ENCODE measurements around the gene MRPL12. TPM values are rescaled to one million over a fixed set of nuclear protein-coding genes. Genes with fewer than 3 reads are reported as not detected.

The MRPL12 gene
- total RNA-seq, 3 donors from 2014 or later: 18.4 to 32.3 (median 32.1) TPM

DNA sequence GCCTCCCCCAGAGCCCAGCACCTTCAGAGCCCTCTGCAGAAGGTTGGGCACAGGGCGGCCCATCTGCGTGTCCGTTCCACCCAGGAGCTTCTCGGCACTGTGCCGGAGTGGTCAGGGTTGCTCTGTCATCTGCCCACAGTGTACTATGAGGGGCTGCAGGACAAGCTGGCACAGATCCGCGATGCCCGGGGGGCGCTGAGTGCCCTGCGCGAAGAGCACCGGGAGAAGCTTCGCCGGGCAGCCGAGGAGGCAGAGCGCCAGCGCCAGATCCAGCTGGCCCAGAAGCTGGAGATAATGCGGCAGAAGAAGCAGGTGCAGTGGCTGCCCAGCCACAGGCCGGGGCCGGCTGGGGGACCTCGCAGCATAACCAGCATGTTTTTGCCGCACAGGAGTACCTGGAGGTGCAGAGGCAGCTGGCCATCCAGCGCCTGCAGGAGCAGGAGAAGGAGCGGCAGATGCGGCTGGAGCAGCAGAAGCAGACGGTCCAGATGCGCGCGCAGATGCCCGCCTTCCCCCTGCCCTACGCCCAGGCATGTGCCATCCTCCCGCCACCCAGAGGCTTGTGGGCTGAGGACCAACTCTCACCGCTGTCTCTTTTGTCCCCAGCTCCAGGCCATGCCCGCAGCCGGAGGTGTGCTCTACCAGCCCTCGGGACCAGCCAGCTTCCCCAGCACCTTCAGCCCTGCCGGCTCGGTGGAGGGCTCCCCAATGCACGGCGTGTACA lies 6.8 kb upstream of the MRPL12 start:
- Histone ChIP-seq H3K4me1 (peaks cover 2 to 3% of the 10 kb centered on the region in 2 donors), H3K27me3 (no peaks in the 10 kb centered on the region), H3K36me3 (peaks cover 12% of the 10 kb centered on the region), H3K27ac (no peak overlapping the region), H3K9me3 (no peaks in the 10 kb centered on the region), H3K4me3 (no peak overlapping the region)
- no peak for DNase-seq (ENCODE audit: low spot score in 2 of 2)
- TF ChIP-seq POLR2A (IDR thresholded peaks at IDR 0.05) (no peak), POLR2AphosphoS5 (IDR thresholded peaks at IDR 0.05) (no peak)
- TF ChIP-seq, protein P1, sequence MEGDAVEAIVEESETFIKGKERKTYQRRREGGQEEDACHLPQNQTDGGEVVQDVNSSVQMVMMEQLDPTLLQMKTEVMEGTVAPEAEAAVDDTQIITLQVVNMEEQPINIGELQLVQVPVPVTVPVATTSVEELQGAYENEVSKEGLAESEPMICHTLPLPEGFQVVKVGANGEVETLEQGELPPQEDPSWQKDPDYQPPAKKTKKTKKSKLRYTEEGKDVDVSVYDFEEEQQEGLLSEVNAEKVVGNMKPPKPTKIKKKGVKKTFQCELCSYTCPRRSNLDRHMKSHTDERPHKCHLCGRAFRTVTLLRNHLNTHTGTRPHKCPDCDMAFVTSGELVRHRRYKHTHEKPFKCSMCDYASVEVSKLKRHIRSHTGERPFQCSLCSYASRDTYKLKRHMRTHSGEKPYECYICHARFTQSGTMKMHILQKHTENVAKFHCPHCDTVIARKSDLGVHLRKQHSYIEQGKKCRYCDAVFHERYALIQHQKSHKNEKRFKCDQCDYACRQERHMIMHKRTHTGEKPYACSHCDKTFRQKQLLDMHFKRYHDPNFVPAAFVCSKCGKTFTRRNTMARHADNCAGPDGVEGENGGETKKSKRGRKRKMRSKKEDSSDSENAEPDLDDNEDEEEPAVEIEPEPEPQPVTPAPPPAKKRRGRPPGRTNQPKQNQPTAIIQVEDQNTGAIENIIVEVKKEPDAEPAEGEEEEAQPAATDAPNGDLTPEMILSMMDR (IDR thresholded peaks at IDR 0.05): no peak
- intact Hi-C loops (cut with DNase I; ENCODE audit: low total_unique reads): no loop called here

DNA sequence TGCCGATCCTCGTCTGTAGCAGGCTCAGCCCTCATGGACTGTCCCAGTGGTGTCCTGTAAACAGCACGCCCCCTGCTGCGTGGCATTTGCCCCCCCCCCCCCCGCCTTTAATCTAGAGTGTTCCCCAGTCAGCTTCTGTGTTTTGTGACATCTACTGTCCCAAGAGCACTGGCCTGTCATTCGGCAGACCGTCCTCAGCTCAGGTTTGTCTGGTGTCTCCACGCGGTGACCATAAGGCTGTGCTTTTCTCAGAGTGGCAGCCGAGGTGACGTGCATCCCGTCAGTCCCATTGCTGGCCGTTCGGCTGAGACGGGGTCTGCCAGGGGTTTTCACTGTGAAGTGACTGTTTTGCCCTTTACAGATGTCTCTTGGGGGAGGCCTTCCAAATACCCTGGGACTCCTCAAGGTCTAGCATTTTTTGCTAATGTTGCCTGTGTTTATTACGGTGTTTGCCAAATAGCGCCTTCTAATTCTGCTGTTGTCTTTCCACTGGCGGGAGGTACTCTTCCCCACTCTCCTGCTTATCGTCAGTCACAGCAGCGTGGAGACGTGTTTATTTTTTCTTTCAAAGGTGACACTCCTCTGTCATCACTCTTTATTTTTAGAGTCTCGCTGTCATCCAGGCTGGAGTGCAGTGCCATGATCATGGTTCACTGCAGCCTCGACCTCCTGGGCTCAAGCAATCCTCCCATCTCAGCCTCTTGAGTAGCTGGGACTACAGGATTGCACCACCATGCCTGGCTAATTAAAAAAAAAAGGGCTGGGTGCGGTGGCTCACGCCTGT lies 5.7 kb upstream of the MRPL12 start:
- no peak overlapping the region for H3K4me3 ChIP-seq
- intact Hi-C loops (cut with DNase I; ENCODE audit: low total_unique reads): no loop called here
- H3K9me3 ChIP-seq: no peaks in the 10 kb centered on the region
- peaks cover 10 to 13% of the 10 kb centered on the region in 2 donors for H3K4me1 ChIP-seq
- peaks cover 6% of the 10 kb centered on the region for H3K36me3 ChIP-seq
- no peak for DNase-seq (ENCODE audit: low spot score in 2 of 2)
- no peaks in the 10 kb centered on the region for H3K27me3 ChIP-seq
- H3K27ac ChIP-seq: no peak overlapping the region
- TF ChIP-seq, protein P1 (IDR thresholded peaks at IDR 0.05): no peak
- TF ChIP-seq POLR2A (IDR thresholded peaks at IDR 0.05) (no peak), POLR2AphosphoS5 (IDR thresholded peaks at IDR 0.05) (no peak)

DNA sequence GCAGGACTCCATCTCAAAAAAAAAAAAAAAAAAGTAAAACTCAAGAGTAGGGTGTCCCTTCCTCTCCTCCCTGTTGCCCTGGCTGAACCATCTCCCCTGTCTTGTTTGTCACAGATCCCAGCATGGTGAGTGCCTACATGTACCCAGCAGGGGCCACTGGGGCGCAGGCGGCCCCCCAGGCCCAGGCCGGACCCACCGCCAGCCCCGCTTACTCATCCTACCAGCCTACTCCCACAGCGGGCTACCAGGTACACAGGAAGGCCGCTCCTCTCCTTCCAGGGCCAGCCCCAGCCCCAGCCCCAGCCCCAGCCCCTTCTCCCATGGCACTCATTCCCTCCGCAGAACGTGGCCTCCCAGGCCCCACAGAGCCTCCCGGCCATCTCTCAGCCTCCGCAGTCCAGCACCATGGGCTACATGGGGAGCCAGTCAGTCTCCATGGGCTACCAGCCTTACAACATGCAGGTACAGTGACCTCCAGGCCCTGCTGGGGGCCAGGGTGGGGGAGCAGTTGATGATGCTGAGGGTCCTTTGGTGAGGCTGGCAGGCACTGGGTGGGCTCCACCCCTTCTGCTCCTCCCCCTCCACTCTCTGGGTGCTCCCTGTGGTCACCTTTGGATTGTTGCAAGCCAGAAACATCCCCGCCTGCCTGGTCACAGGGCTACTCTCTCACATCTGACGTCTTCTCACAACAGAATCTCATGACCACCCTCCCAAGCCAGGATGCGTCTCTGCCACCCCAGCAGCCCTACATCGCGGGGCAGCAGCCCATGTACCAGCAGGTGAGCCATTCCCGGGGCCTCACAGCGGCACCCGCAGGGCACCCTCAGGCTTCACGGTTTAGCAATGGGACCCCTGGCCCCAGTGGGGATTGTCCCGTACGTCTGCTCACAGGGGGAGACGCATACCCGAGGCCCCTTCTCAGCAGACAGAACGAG lies 2.5 kb upstream of the MRPL12 start:
- peak overlapping the region in 1 of 3 donors; percentile 99 for H3K4me3 ChIP-seq
- no peak for DNase-seq (ENCODE audit: low spot score in 2 of 2)
- H3K27ac ChIP-seq: no peak overlapping the region
- H3K36me3 ChIP-seq: peaks cover 6% of the 10 kb centered on the region
- intact Hi-C loops (cut with DNase I; ENCODE audit: low total_unique reads): no loop called here
- no peaks in the 10 kb centered on the region for H3K27me3 ChIP-seq
- H3K4me1 ChIP-seq: peaks cover 23% of the 10 kb centered on the region in 2 donors
- H3K9me3 ChIP-seq: no peaks in the 10 kb centered on the region
- TF ChIP-seq POLR2AphosphoS5 (IDR thresholded peaks at IDR 0.05): no peak
- TF ChIP-seq, protein P1 (IDR thresholded peaks at IDR 0.05): no peak
- no peak for TF ChIP-seq POLR2A (IDR thresholded peaks at IDR 0.05)

DNA sequence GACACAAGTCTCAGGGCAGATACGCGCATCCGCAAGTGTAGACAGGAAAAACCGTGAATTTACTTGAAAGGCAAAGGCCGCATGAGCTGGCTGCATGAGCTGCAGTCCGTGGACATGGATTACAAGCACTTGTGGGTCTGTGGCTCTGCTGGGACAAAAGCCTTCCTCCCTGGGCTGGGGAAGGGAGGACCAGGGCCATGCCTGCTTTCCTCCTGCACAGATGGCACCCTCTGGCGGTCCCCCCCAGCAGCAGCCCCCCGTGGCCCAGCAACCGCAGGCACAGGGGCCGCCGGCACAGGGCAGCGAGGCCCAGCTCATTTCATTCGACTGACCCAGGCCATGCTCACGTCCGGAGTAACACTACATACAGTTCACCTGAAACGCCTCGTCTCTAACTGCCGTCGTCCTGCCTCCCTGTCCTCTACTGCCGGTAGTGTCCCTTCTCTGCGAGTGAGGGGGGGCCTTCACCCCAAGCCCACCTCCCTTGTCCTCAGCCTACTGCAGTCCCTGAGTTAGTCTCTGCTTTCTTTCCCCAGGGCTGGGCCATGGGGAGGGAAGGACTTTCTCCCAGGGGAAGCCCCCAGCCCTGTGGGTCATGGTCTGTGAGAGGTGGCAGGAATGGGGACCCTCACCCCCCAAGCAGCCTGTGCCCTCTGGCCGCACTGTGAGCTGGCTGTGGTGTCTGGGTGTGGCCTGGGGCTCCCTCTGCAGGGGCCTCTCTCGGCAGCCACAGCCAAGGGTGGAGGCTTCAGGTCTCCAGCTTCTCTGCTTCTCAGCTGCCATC lies 1.7 kb upstream of the MRPL12 start:
- peaks cover 23% of the 10 kb centered on the region in 2 donors for H3K4me1 ChIP-seq
- H3K27me3 ChIP-seq: no peaks in the 10 kb centered on the region
- peaks cover 3% of the 10 kb centered on the region for H3K36me3 ChIP-seq
- TF ChIP-seq, protein P1 (IDR thresholded peaks at IDR 0.05): no peak
- TF ChIP-seq POLR2A (IDR thresholded peaks at IDR 0.05) (no peak), POLR2AphosphoS5 (IDR thresholded peaks at IDR 0.05) (no peak)
- no peak for DNase-seq (ENCODE audit: low spot score in 2 of 2)
- peak overlapping the region; percentile 38 to 95 for H3K27ac ChIP-seq
- intact Hi-C loops (cut with DNase I; ENCODE audit: low total_unique reads): no loop called here
- H3K9me3 ChIP-seq: no peaks in the 10 kb centered on the region
- peak overlapping the region; percentile 73 to 99 (median 81) for H3K4me3 ChIP-seq

All from breast epithelium (tissue), 4 donors.